NCI-H526 treated with DMSO at 0.1 percent for 48 hours (cell line): ENCODE results near the gene SP140L.
"Not testable (repeated sequence)": the region's sequence is repeated elsewhere in the genome, so short reads cannot be mapped to it uniquely, and the experiment has no call there.

Experiments
- DNase-seq: peaks from one replicate; lab custom pipeline; 2025; lab: John Stamatoyannopoulos, UW

The SP140L gene

GRCh38 chr2:230323385-230324106 lies 3.4 kb upstream of the SP140L start:
- DNase-seq, result no peak

GRCh38 chr2:230324503-230324902 lies 2.5 kb upstream of the SP140L start:
- DNase-seq, result no peak

- DNase-seq, result no peak
Observed at GRCh38 chr2:230325316-230326243, 1.4 kb upstream of the SP140L start.

- no peak for DNase-seq
Observed at GRCh38 chr2:230327418-230328154, 593 bp downstream of the SP140L start.

GRCh38 chr2:230328155-230328458 lies 1.1 kb downstream of the SP140L start:
- no peak for DNase-seq

GRCh38 chr2:230329946-230330605 lies 3.1 kb downstream of the SP140L start:
- DNase-seq, result no peak

GRCh38 chr2:230330725-230331124 lies 3.7 kb downstream of the SP140L start:
- DNase-seq, result no peak

GRCh38 chr2:230335461-230335863 lies 8.5 kb downstream of the SP140L start:
- DNase-seq, result no peak

- DNase-seq, result no peak
Observed at GRCh38 chr2:230335864-230336506, 9.0 kb downstream of the SP140L start.

- DNase-seq, result not testable (repeated sequence)
Observed at GRCh38 chr2:230341936-230342528, 15.0 kb downstream of the SP140L start.

- DNase-seq, result not testable (repeated sequence)
Observed at GRCh38 chr2:230343041-230343624, 16.1 kb downstream of the SP140L start.

GRCh38 chr2:230343747-230344146 lies 16.8 kb downstream of the SP140L start:
- DNase-seq, result no peak

GRCh38 chr2:230346465-230346864 lies 19.5 kb downstream of the SP140L start:
- DNase-seq, result no peak

GRCh38 chr2:230346921-230347533 lies 20.0 kb downstream of the SP140L start:
- no peak for DNase-seq

- DNase-seq, result no peak
Observed at GRCh38 chr2:230347659-230348305, 20.8 kb downstream of the SP140L start.

GRCh38 chr2:230348787-230349186 lies 21.8 kb downstream of the SP140L start:
- no peak for DNase-seq

- no peak for DNase-seq
Observed at GRCh38 chr2:230356084-230356483, 29.1 kb downstream of the SP140L start.

GRCh38 chr2:230358305-230358704 lies 31.3 kb downstream of the SP140L start:
- no peak for DNase-seq

GRCh38 chr2:230360028-230360427 lies 33.0 kb downstream of the SP140L start:
- no peak for DNase-seq
